Activated T-cell treated with anti-CD3 and anti-CD28 coated beads, Interleukin-2, amount 50 U/mL, for 4 hours (primary cell): ENCODE results near the gene CEP192. TPM values are rescaled to one million over a fixed set of nuclear protein-coding genes. Genes with fewer than 3 reads are reported as not detected.
A peak's percentile ranks its signal among the peaks of the same experiment; 100 is the strongest.
"Not testable (repeated sequence)": the region's sequence is repeated elsewhere in the genome, so short reads cannot be mapped to it uniquely, and the experiment has no call there.

Source experiments
- ATAC-seq, 2 donors: fragments of 200-7000 bp; cut with Tn5 transposase; one replicate each; pipeline ENCODE4 v1.10.0; 2021
- DNase-seq: peaks from one replicate; pipeline ENCODE4 v3.0.0-alpha.2; 2020
- H3K27me3 Mint-ChIP-seq: one replicate; pipeline ENCODE4 v1.8.0; 2021; ENCODE audit warnings: low read depth, mixed read lengths
- H3K36me3 Mint-ChIP-seq: one replicate; pipeline ENCODE4 v1.8.0; 2022; ENCODE audit warnings: mixed read lengths; ENCODE audit not compliant: insufficient read depth
- H3K4me1 Mint-ChIP-seq: one replicate; pipeline ENCODE4 v1.8.0; 2021; ENCODE audit warnings: low read depth, mixed read lengths
- H3K4me3 Mint-ChIP-seq: one replicate; pipeline ENCODE4 v1.8.0; 2021; ENCODE audit warnings: mild to moderate bottlenecking, moderate library complexity, mixed read lengths
- H3K9me3 Mint-ChIP-seq: one replicate; pipeline ENCODE4 v1.8.0; 2021; ENCODE audit warnings: mixed read lengths
- total RNA-seq, 3 donors: library from RNA; stranded (reverse); gene quantifications; one replicate each; pipeline ENCODE4 v1.2.1, GENCODE V29; 2021

The CEP192 gene
- total RNA-seq, 3 donors from 2014 or later, result 13.1 to 14.7 (median 14.6) TPM

GRCh38 chr18:12968619-12969018, 22.5 kb upstream of the CEP192 start:
- H3K27me3 Mint-ChIP-seq, result no peaks in the 10 kb centered on the region
- no peak overlapping the region for H3K4me3 Mint-ChIP-seq
- H3K9me3 Mint-ChIP-seq, result no peaks in the 10 kb centered on the region
- H3K36me3 Mint-ChIP-seq, result peaks cover 48% of the 10 kb centered on the region
- peaks cover 9% of the 10 kb centered on the region for H3K4me1 Mint-ChIP-seq
- DNase-seq (no peak), ATAC-seq (peak in 1 of 2 donors; percentile 27)

- H3K27me3 Mint-ChIP-seq, result no peaks in the 10 kb centered on the region
- H3K4me3 Mint-ChIP-seq, result no peak overlapping the region
- no peaks in the 10 kb centered on the region for H3K9me3 Mint-ChIP-seq
- H3K36me3 Mint-ChIP-seq, result peaks cover 44% of the 10 kb centered on the region
- DNase-seq (no peak), ATAC-seq (peak; percentile 66 to 70)
- H3K4me1 Mint-ChIP-seq, result peaks cover 7% of the 10 kb centered on the region
Measured at GRCh38 chr18:12973562-12974213, 17.5 kb upstream of the CEP192 start.

GRCh38 chr18:12975488-12975887, 15.7 kb upstream of the CEP192 start:
- H3K4me3 Mint-ChIP-seq, result no peak overlapping the region
- no peaks in the 10 kb centered on the region for H3K27me3 Mint-ChIP-seq
- no peak for DNase-seq
- no peaks in the 10 kb centered on the region for H3K9me3 Mint-ChIP-seq
- peaks cover 44% of the 10 kb centered on the region for H3K36me3 Mint-ChIP-seq
- ATAC-seq, result no peak
- peaks cover 4% of the 10 kb centered on the region for H3K4me1 Mint-ChIP-seq

- DNase-seq, result no peak
- ATAC-seq, result no peak
- peaks cover 4% of the 10 kb centered on the region for H3K4me1 Mint-ChIP-seq
- peaks cover 40% of the 10 kb centered on the region for H3K36me3 Mint-ChIP-seq
- H3K27me3 Mint-ChIP-seq, result no peaks in the 10 kb centered on the region
- no peak overlapping the region for H3K4me3 Mint-ChIP-seq
- H3K9me3 Mint-ChIP-seq, result no peaks in the 10 kb centered on the region
Measured at GRCh38 chr18:12976305-12976704, 14.9 kb upstream of the CEP192 start.

- DNase-seq, H3K4me3 Mint-ChIP-seq, H3K4me1 Mint-ChIP-seq, H3K27me3 Mint-ChIP-seq, ATAC-seq, H3K9me3 Mint-ChIP-seq: not testable (repeated sequence)
- peaks cover 36% of the 10 kb centered on the region for H3K36me3 Mint-ChIP-seq
Measured at GRCh38 chr18:12980065-12980464, 11.1 kb upstream of the CEP192 start.

GRCh38 chr18:12989397-12990122, 1.6 kb upstream of the CEP192 start:
- H3K9me3 Mint-ChIP-seq, result no peaks in the 10 kb centered on the region
- H3K4me3 Mint-ChIP-seq, result peak overlapping the region; percentile 97
- H3K27me3 Mint-ChIP-seq, result no peaks in the 10 kb centered on the region
- DNase-seq, result no peak
- no peak for ATAC-seq
- peaks cover 6% of the 10 kb centered on the region for H3K36me3 Mint-ChIP-seq
- peaks cover 37% of the 10 kb centered on the region for H3K4me1 Mint-ChIP-seq

GRCh38 chr18:12990123-12990475, 1.1 kb upstream of the CEP192 start:
- no peaks in the 10 kb centered on the region for H3K27me3 Mint-ChIP-seq
- peaks cover 37% of the 10 kb centered on the region for H3K4me1 Mint-ChIP-seq
- H3K36me3 Mint-ChIP-seq, result peaks cover 4% of the 10 kb centered on the region
- H3K9me3 Mint-ChIP-seq, result no peaks in the 10 kb centered on the region
- H3K4me3 Mint-ChIP-seq, result peak overlapping the region; percentile 97
- DNase-seq (peak; percentile 13), ATAC-seq (no peak)

- ATAC-seq, result no peak
- Mint-ChIP-seq H3K27me3 (no peaks in the 10 kb centered on the region), H3K4me1 (peaks cover 37% of the 10 kb centered on the region), H3K4me3 (peak overlapping the region; percentile 97), H3K36me3 (peaks cover 2% of the 10 kb centered on the region), H3K9me3 (no peaks in the 10 kb centered on the region)
- no peak for DNase-seq
Measured at GRCh38 chr18:12990641-12990966, 558 bp upstream of the CEP192 start.

GRCh38 chr18:12991821-12992179, 638 bp downstream of the CEP192 start:
- peaks cover under 1% of the 10 kb centered on the region for H3K36me3 Mint-ChIP-seq
- no peaks in the 10 kb centered on the region for H3K9me3 Mint-ChIP-seq
- DNase-seq (no peak), ATAC-seq (no peak)
- H3K27me3 Mint-ChIP-seq, result no peaks in the 10 kb centered on the region
- H3K4me1 Mint-ChIP-seq, result peaks cover 37% of the 10 kb centered on the region
- peak overlapping the region; percentile 97 for H3K4me3 Mint-ChIP-seq

GRCh38 chr18:12993439-12993838, 2.3 kb downstream of the CEP192 start:
- peaks cover 42% of the 10 kb centered on the region for H3K4me1 Mint-ChIP-seq
- H3K36me3 Mint-ChIP-seq, result no peaks in the 10 kb centered on the region
- H3K4me3 Mint-ChIP-seq, result no peak overlapping the region
- ATAC-seq (no peak), DNase-seq (no peak)
- H3K27me3 Mint-ChIP-seq, result no peaks in the 10 kb centered on the region
- H3K9me3 Mint-ChIP-seq, result no peaks in the 10 kb centered on the region

- Mint-ChIP-seq H3K9me3 (no peaks in the 10 kb centered on the region), H3K27me3 (no peaks in the 10 kb centered on the region), H3K4me3 (no peak overlapping the region), H3K4me1 (peaks cover 37% of the 10 kb centered on the region), H3K36me3 (peaks cover 3% of the 10 kb centered on the region)
- DNase-seq (no peak), ATAC-seq (no peak)
Measured at GRCh38 chr18:12995424-12995823, 4.3 kb downstream of the CEP192 start.

- no peak overlapping the region for H3K4me3 Mint-ChIP-seq
- no peak for ATAC-seq
Measured at GRCh38 chr18:12995952-12996477, 4.9 kb downstream of the CEP192 start.

GRCh38 chr18:12996661-12997292, 5.6 kb downstream of the CEP192 start:
- DNase-seq, result no peak

More at GRCh38 chr18:12995952-12996477, 4.9 kb downstream of the CEP192 start:
- Mint-ChIP-seq H3K36me3 (peaks cover 3% of the 10 kb centered on the region), H3K27me3 (no peaks in the 10 kb centered on the region), H3K9me3 (no peaks in the 10 kb centered on the region), H3K4me1 (peaks cover 32% of the 10 kb centered on the region)
- DNase-seq, result no peak

GRCh38 chr18:12997330-12997729, 6.2 kb downstream of the CEP192 start:
- H3K4me1 Mint-ChIP-seq, result peaks cover 24% of the 10 kb centered on the region
- not testable (repeated sequence) for ATAC-seq, H3K36me3 Mint-ChIP-seq

More at GRCh38 chr18:12996661-12997292, 5.6 kb downstream of the CEP192 start:
- H3K4me3 Mint-ChIP-seq, result no peak overlapping the region
- peaks cover 28% of the 10 kb centered on the region for H3K4me1 Mint-ChIP-seq
- no peak for ATAC-seq
- H3K9me3 Mint-ChIP-seq, result no peaks in the 10 kb centered on the region
- H3K27me3 Mint-ChIP-seq, result no peaks in the 10 kb centered on the region
- peaks cover 3% of the 10 kb centered on the region for H3K36me3 Mint-ChIP-seq

More at GRCh38 chr18:12997330-12997729, 6.2 kb downstream of the CEP192 start:
- not testable (repeated sequence) for H3K27me3 Mint-ChIP-seq, DNase-seq, H3K4me3 Mint-ChIP-seq, H3K9me3 Mint-ChIP-seq
